H9 (cell line): ENCODE results near the gene ALPI. TPM values are rescaled to one million over a fixed set of nuclear protein-coding genes. Genes with fewer than 3 reads are reported as not detected.

ENCODE experiments used
- DNase-seq: peaks from one replicate; pipeline ENCODE4 v3.0.0-alpha.2; 2017
- H2AFZ ChIP-seq: one replicate; pipeline ENCODE4 v1.6.1; 2013; ENCODE audit warnings: mild to moderate bottlenecking, low read length, control low read depth, moderate library complexity
- H2AK5ac ChIP-seq: 2 replicates; pipeline ENCODE4 v1.6.1; 2013; ENCODE audit warnings: low read length, control low read depth, mixed read lengths; ENCODE audit not compliant: insufficient read length
- H2BK120ac ChIP-seq: one replicate; pipeline ENCODE4 v1.6.1; 2013; ENCODE audit warnings: low read depth, mild to moderate bottlenecking, low read length, control low read depth, inconsistent platforms; ENCODE audit not compliant: poor library complexity, severe bottlenecking
- H2BK12ac ChIP-seq: 2 replicates; pipeline ENCODE4 v1.6.1; 2013; ENCODE audit warnings: low read length, control low read depth, mixed read lengths, low read depth; ENCODE audit not compliant: insufficient read length
- H2BK15ac ChIP-seq: 2 replicates; pipeline ENCODE4 v1.6.1; 2013; ENCODE audit warnings: low read depth, low read length, control low read depth
- H2BK20ac ChIP-seq: one replicate; pipeline ENCODE4 v1.6.1; 2013; ENCODE audit warnings: low read depth, mild to moderate bottlenecking, low read length, control low read depth, inconsistent platforms; ENCODE audit not compliant: poor library complexity, severe bottlenecking
- H2BK5ac ChIP-seq: 2 replicates; pipeline ENCODE4 v1.6.1; 2013; ENCODE audit warnings: low read length, control low read depth, mixed read lengths; ENCODE audit not compliant: insufficient read length
- H3K14ac ChIP-seq: 2 replicates; pipeline ENCODE4 v1.6.1; 2013; ENCODE audit warnings: low read length, control low read depth; ENCODE audit not compliant: insufficient read depth
- H3K18ac ChIP-seq: 2 replicates; pipeline ENCODE4 v1.6.1; 2013; ENCODE audit warnings: low read depth, mild to moderate bottlenecking, mixed read lengths, low read length, control low read depth; ENCODE audit not compliant: insufficient read length
- H3K23ac ChIP-seq: 2 replicates; pipeline ENCODE4 v1.6.1; 2013; ENCODE audit warnings: low read length, control low read depth, mixed read lengths, low read depth; ENCODE audit not compliant: insufficient read length
- H3K23me2 ChIP-seq: 2 replicates; pipeline ENCODE4 v1.6.1; 2013; ENCODE audit warnings: low read depth, mild to moderate bottlenecking, mixed read lengths, low read length, control low read depth; ENCODE audit not compliant: insufficient read length, poor library complexity, severe bottlenecking
- H3K27ac ChIP-seq: 2 replicates; pipeline ENCODE4 v1.5.1; 2013; ENCODE audit warnings: low read length, control low read depth, mixed read lengths, low read depth; ENCODE audit not compliant: insufficient read length
- H3K27me3 ChIP-seq: 2 replicates; pipeline ENCODE4 v1.6.1; 2013; ENCODE audit warnings: low read length, control low read depth, inconsistent platforms; ENCODE audit not compliant: insufficient read depth
- H3K4ac ChIP-seq: 2 replicates; pipeline ENCODE4 v1.6.1; 2013; ENCODE audit warnings: low read depth, mild to moderate bottlenecking, control low read depth, inconsistent platforms, low read length, moderate library complexity
- H3K4me1 ChIP-seq: 2 replicates; pipeline ENCODE4 v1.6.1; 2013; ENCODE audit warnings: low read length, control low read depth, inconsistent platforms; ENCODE audit not compliant: insufficient read depth
- H3K4me2 ChIP-seq: 2 replicates; pipeline ENCODE4 v1.6.1; 2013; ENCODE audit warnings: low read length, control low read depth, mixed read lengths; ENCODE audit not compliant: insufficient read length, insufficient read depth
- H3K56ac ChIP-seq: 2 replicates; pipeline ENCODE4 v1.6.1; 2013; ENCODE audit warnings: low read depth, mild to moderate bottlenecking, mixed read lengths, low read length, control low read depth; ENCODE audit not compliant: insufficient read length
- H3K79me1 ChIP-seq: 2 replicates; pipeline ENCODE4 v1.6.1; 2013; ENCODE audit warnings: low read depth, mild to moderate bottlenecking, moderate library complexity, low read length, control low read depth, inconsistent platforms; ENCODE audit not compliant: insufficient read depth, poor library complexity, severe bottlenecking
- H3K79me2 ChIP-seq: 2 replicates; pipeline ENCODE4 v1.6.1; 2013; ENCODE audit warnings: low read length, control low read depth, inconsistent platforms; ENCODE audit not compliant: insufficient read depth
- H3K9ac ChIP-seq: 2 replicates; pipeline ENCODE4 v1.6.1; 2013; ENCODE audit warnings: low read length, control low read depth, mixed read lengths; ENCODE audit not compliant: insufficient read length; ENCODE audit errors: extremely low read depth
- H3K9me3 ChIP-seq: one replicate; pipeline ENCODE4 v1.6.1; 2013; ENCODE audit warnings: low read depth, low read length, inconsistent platforms; ENCODE audit not compliant: control insufficient read depth
- H3T11ph ChIP-seq: one replicate; pipeline ENCODE4 v1.6.1; 2013; ENCODE audit warnings: mild to moderate bottlenecking, low read length, control low read depth, inconsistent platforms
- H4K20me1 ChIP-seq: one replicate; pipeline ENCODE4 v1.6.1; 2013; ENCODE audit not compliant: control insufficient read depth, insufficient read length, insufficient read depth
- H4K5ac ChIP-seq: 2 replicates; pipeline ENCODE4 v1.6.1; 2013; ENCODE audit warnings: low read depth, mild to moderate bottlenecking, mixed read lengths, low read length, control low read depth; ENCODE audit not compliant: insufficient read length
- H4K8ac ChIP-seq: replicated peaks from 2 replicates; pipeline ENCODE4 v1.6.1; 2013; ENCODE audit warnings: low read length, control low read depth, mixed read lengths, low read depth; ENCODE audit not compliant: insufficient read length
- H4K91ac ChIP-seq: 2 replicates; pipeline ENCODE4 v1.6.1; 2013; ENCODE audit warnings: low read depth, mild to moderate bottlenecking, moderate library complexity, mixed read lengths, low read length, control low read depth; ENCODE audit not compliant: insufficient read length
- H3K27ac Mint-ChIP-seq, 3 experiments: 2 replicates in 2 of 3; 3 replicates in 1 of 3; pipeline ENCODE4 v1.8.0; 2020 to 2021; ENCODE audit warnings: mixed read lengths in 3 of 3, mild to moderate bottlenecking in 1 of 3, moderate library complexity in 1 of 3
- H3K27me3 Mint-ChIP-seq: 2 replicates; pipeline ENCODE4 v1.8.0; 2021; ENCODE audit warnings: low read depth, mild to moderate bottlenecking, moderate library complexity, mixed read lengths
- H3K36me3 Mint-ChIP-seq, 3 experiments: 2 replicates in 2 of 3; 3 replicates in 1 of 3; pipeline ENCODE4 v1.8.0; 2020 to 2021; ENCODE audit warnings: low read depth in 3 of 3, mixed read lengths in 3 of 3; ENCODE audit not compliant: insufficient read depth in 1 of 3
- H3K4me1 Mint-ChIP-seq, 2 experiments: 2 replicates each; pipeline ENCODE4 v1.8.0; 2020; ENCODE audit warnings: mixed read lengths in 2 of 2
- H3K4me3 Mint-ChIP-seq, 2 experiments: 2 replicates in 1 of 2; 3 replicates in 1 of 2; pipeline ENCODE4 v1.8.0; 2020 to 2021; ENCODE audit warnings: mild to moderate bottlenecking in 2 of 2, mixed read lengths in 2 of 2, moderate library complexity in 1 of 2
- H3K9me3 Mint-ChIP-seq, 2 experiments: 2 replicates in 1 of 2; 3 replicates in 1 of 2; pipeline ENCODE4 v1.8.0; 2020; ENCODE audit warnings: mild to moderate bottlenecking in 2 of 2, mixed read lengths in 2 of 2, moderate library complexity in 1 of 2
- CTCF ChIP-seq: fragments of 200-600 bp; sonication (generic); conservative IDR thresholded peaks from 3 replicates; pipeline ENCODE4 v1.8.0; 2021; ENCODE audit warnings: antibody characterized with exemption, mild to moderate bottlenecking
- WGBS: extraction: QIAGEN DNeasy Blood & Tissue Kit; methylation state at CpG from one replicate; pipeline ENCODE4 v1.1.7; 2013; ENCODE audit warnings: missing lambda C conversion rate, low lambda C conversion rate, mixed read lengths; ENCODE audit not compliant: insufficient read length; ENCODE audit errors: extremely low coverage; 5-methylcytosine and 5-hydroxymethylcytosine counted together
- total RNA-seq: library from RNA; stranded (reverse); gene quantifications from 2 replicates; pipeline ENCODE4 v1.2.1, GENCODE V29; 2021

The ALPI gene
- total RNA-seq, 1 experiment from 2014 or later, result not detected

GRCh38 chr2:232410238-232410900 is 45.6 kb upstream of the ALPI start:
- WGBS, result no CpG with 5 or more reads among the region's 7 CpGs

More at GRCh38 chr2:232410238-232410900, 45.6 kb upstream of the ALPI start:
- H3K27ac ChIP-seq, result no peak overlapping the region
- no peaks in the 10 kb centered on the region for H3K9me3 ChIP-seq
- no peak overlapping the region for H2AK5ac ChIP-seq
- H3T11ph ChIP-seq, result no peak overlapping the region
- H2BK15ac ChIP-seq, result no peak overlapping the region
- no peak overlapping the region for H2AFZ ChIP-seq
- H3K14ac ChIP-seq, result no peak overlapping the region; the same call in 1 of the 2 replicates
- H3K4ac ChIP-seq, result no peak overlapping the region
- H3K27ac Mint-ChIP-seq, result no peak overlapping the region
- no peak overlapping the region for H3K4me2 ChIP-seq
- TF ChIP-seq CTCF, result no peak
- H3K18ac ChIP-seq, result no peak overlapping the region
- peaks cover 0 to 75% (median 10%) of the 10 kb centered on the region in 3 experiments; a peak in 5 of 7 replicates for H3K36me3 Mint-ChIP-seq
- H3K23me2 ChIP-seq, result no peaks in the 10 kb centered on the region
- no peak overlapping the region for H3K23ac ChIP-seq
- no peaks in the 10 kb centered on the region for H4K20me1 ChIP-seq
- H3K9me3 Mint-ChIP-seq, result no peaks in the 10 kb centered on the region
- H2BK5ac ChIP-seq, result no peak overlapping the region
- H2BK20ac ChIP-seq, result no peak overlapping the region
- no peak overlapping the region for H3K4me3 Mint-ChIP-seq
- H3K9ac ChIP-seq, result no peak overlapping the region
- peaks cover 8 to 15% of the 10 kb centered on the region in 2 experiments for H3K4me1 Mint-ChIP-seq
- H3K56ac ChIP-seq, result no peak overlapping the region
- no peak overlapping the region for H4K5ac ChIP-seq
- DNase-seq, result no peak
- H4K91ac ChIP-seq, result no peak overlapping the region
- no peak overlapping the region for H2BK12ac ChIP-seq
- H3K79me2 ChIP-seq, result no peaks in the 10 kb centered on the region
- no peaks in the 10 kb centered on the region for H3K79me1 ChIP-seq
- peaks cover 5% of the 10 kb centered on the region for H3K27me3 Mint-ChIP-seq
- no peaks in the 10 kb centered on the region for H3K4me1 ChIP-seq
- no peaks in the 10 kb centered on the region for H3K27me3 ChIP-seq
- H2BK120ac ChIP-seq, result no peak overlapping the region
- H4K8ac ChIP-seq, result no peak overlapping the region
